ENCODE measurements around the gene PRR36. TPM values are rescaled to one million over a fixed set of nuclear protein-coding genes. Genes with fewer than 3 reads are reported as not detected.
A peak's percentile ranks its signal among the peaks of the same experiment; 100 is the strongest.

PRR36 gene
- total RNA-seq, 1 donor from 2014 or later, result 2.6 TPM

GRCh38 chr19:7829561-7830271 lies 44.5 kb downstream of the PRR36 start, which contains the start of gene EVI5L:
EVI5L (plus strand) TSS chr19:7830218; CDS start chr19:7846543, 16,325 bp downstream.
- no peaks in the 10 kb centered on the region for H3K27me3 ChIP-seq
- H3K4me3 ChIP-seq, result peak within 1 kb of the TSS; percentile 56
- no peaks in the 10 kb centered on the region for H3K9me3 ChIP-seq
- H3K27ac ChIP-seq, result no peak within 1 kb of the TSS
- ATAC-seq, result peak; percentile 92
- TF ChIP-seq CTCF (IDR thresholded peaks at IDR 0.05), result no peak
- intact Hi-C loops (cut with DNase I), result no loop called here
- DNase-seq, result peak; percentile 99
- H3K4me1 ChIP-seq, result peaks cover 9% of the 10 kb centered on the region
- no peaks in the 10 kb centered on the region for H3K36me3 ChIP-seq

GRCh38 chr19:7829166-7829520 lies 45.0 kb downstream of the PRR36 start:
- DNase-seq (no peak), ATAC-seq (no peak)
- Histone ChIP-seq H3K27ac (no peak overlapping the region), H3K4me1 (peaks cover 9% of the 10 kb centered on the region), H3K9me3 (no peaks in the 10 kb centered on the region), H3K36me3 (no peaks in the 10 kb centered on the region), H3K4me3 (peak overlapping the region; percentile 40), H3K27me3 (no peaks in the 10 kb centered on the region)
- no peak for TF ChIP-seq CTCF (IDR thresholded peaks at IDR 0.05)
- intact Hi-C loops (cut with DNase I), result no loop called here

- Histone ChIP-seq H3K9me3 (no peaks in the 10 kb centered on the region), H3K27ac (no peak overlapping the region), H3K27me3 (no peaks in the 10 kb centered on the region), H3K4me1 (no peaks in the 10 kb centered on the region), H3K36me3 (no peaks in the 10 kb centered on the region), H3K4me3 (no peak overlapping the region)
- intact Hi-C loops (cut with DNase I), result no loop called here
- ATAC-seq (no peak), DNase-seq (no peak)
- TF ChIP-seq CTCF (IDR thresholded peaks at IDR 0.05), result no peak
These were observed 50.4 kb downstream of the PRR36 start for GRCh38 chr19:7823686-7824301.

GRCh38 chr19:7822910-7823515 lies 51.2 kb downstream of the PRR36 start:
- Histone ChIP-seq H3K9me3 (no peaks in the 10 kb centered on the region), H3K27ac (no peak overlapping the region), H3K36me3 (no peaks in the 10 kb centered on the region), H3K4me3 (no peak overlapping the region), H3K27me3 (no peaks in the 10 kb centered on the region), H3K4me1 (no peaks in the 10 kb centered on the region)
- no peak for DNase-seq
- intact Hi-C loops (cut with DNase I), result no loop called here
- no peak for ATAC-seq
- TF ChIP-seq CTCF (IDR thresholded peaks at IDR 0.05), result no peak

GRCh38 chr19:7820588-7820987 lies 53.6 kb downstream of the PRR36 start:
- DNase-seq (no peak), ATAC-seq (no peak)
- H3K4me1 ChIP-seq, result no peaks in the 10 kb centered on the region
- H3K27ac ChIP-seq, result no peak overlapping the region
- no peak for TF ChIP-seq CTCF (IDR thresholded peaks at IDR 0.05)
- intact Hi-C loops (cut with DNase I), result no loop called here
- H3K9me3 ChIP-seq, result no peaks in the 10 kb centered on the region
- no peaks in the 10 kb centered on the region for H3K27me3 ChIP-seq
- H3K4me3 ChIP-seq, result no peak overlapping the region
- no peaks in the 10 kb centered on the region for H3K36me3 ChIP-seq
